Measurements from ENCODE around the gene ELOVL1. TPM values are rescaled to one million over a fixed set of nuclear protein-coding genes. Genes with fewer than 3 reads are reported as not detected.

The ELOVL1 gene
- total RNA-seq, 1 donor from 2014 or later: 40.3 TPM

DNA sequence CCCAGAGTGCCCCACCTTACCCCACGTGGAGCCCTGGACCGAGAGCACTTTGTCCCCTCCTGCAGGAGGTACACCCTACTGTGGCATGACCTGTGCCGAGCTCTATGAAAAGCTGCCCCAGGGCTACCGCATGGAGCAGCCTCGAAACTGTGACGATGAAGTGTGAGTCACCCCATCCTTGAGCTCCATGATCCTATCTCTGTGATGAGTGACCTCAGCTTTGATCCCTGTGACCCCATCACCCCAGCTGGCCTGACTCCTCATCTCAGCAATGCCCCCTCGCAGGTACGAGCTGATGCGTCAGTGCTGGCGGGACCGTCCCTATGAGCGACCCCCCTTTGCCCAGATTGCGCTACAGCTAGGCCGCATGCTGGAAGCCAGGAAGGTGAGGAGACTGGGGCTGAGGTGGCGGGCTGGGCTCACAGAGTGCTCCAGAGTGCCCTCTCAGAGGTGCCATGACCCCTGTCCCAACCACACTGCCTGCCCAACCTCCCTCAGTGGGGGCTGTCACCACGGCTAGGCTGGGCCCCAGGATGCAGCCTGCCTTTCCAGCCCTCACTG, 46.4 kb downstream of the ELOVL1 start:
- Mint-ChIP-seq H3K27me3 (ENCODE audit: low read depth) (no peaks in the 10 kb centered on the region), H3K4me3 (no peak overlapping the region), H3K36me3 (peaks cover 2% of the 10 kb centered on the region), H3K27ac (no peak overlapping the region), H3K4me1 (no peaks in the 10 kb centered on the region), H3K9me3 (peaks cover 18% of the 10 kb centered on the region)
- no peak for DNase-seq (ENCODE audit: low spot score in 2 of 2, unreplicated experiment in 2 of 2)
- TF ChIP-seq, protein P1, sequence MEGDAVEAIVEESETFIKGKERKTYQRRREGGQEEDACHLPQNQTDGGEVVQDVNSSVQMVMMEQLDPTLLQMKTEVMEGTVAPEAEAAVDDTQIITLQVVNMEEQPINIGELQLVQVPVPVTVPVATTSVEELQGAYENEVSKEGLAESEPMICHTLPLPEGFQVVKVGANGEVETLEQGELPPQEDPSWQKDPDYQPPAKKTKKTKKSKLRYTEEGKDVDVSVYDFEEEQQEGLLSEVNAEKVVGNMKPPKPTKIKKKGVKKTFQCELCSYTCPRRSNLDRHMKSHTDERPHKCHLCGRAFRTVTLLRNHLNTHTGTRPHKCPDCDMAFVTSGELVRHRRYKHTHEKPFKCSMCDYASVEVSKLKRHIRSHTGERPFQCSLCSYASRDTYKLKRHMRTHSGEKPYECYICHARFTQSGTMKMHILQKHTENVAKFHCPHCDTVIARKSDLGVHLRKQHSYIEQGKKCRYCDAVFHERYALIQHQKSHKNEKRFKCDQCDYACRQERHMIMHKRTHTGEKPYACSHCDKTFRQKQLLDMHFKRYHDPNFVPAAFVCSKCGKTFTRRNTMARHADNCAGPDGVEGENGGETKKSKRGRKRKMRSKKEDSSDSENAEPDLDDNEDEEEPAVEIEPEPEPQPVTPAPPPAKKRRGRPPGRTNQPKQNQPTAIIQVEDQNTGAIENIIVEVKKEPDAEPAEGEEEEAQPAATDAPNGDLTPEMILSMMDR (IDR thresholded peaks at IDR 0.05; ENCODE audit: unreplicated experiment): no peak

DNA sequence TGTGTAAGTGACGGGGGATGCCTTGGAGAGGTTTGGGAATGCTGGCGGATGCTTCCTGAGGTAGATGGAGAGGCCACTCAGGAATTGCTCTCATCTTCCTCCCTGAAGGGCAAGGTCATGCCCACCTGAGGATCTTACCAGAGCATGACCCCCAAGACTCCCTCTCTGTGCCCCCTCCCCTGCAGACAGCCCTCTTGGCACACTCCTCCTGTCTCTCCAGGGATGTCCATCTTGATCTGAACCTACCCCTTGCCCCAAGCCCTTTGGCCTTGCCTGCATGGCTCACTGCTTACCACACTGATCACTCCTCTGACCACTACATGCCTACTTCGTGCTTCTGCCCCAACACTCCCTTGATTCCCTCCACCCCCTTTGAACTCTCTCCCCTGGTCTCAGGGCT, 48.0 kb downstream of the ELOVL1 start:
- Mint-ChIP-seq H3K9me3 (peaks cover 7% of the 10 kb centered on the region), H3K27ac (no peak overlapping the region), H3K27me3 (ENCODE audit: low read depth) (no peaks in the 10 kb centered on the region), H3K36me3 (no peaks in the 10 kb centered on the region), H3K4me1 (no peaks in the 10 kb centered on the region), H3K4me3 (no peak overlapping the region)
- TF ChIP-seq, protein P1 (IDR thresholded peaks at IDR 0.05; ENCODE audit: unreplicated experiment): no peak
- DNase-seq (ENCODE audit: low spot score in 2 of 2, unreplicated experiment in 2 of 2): no peak

DNA sequence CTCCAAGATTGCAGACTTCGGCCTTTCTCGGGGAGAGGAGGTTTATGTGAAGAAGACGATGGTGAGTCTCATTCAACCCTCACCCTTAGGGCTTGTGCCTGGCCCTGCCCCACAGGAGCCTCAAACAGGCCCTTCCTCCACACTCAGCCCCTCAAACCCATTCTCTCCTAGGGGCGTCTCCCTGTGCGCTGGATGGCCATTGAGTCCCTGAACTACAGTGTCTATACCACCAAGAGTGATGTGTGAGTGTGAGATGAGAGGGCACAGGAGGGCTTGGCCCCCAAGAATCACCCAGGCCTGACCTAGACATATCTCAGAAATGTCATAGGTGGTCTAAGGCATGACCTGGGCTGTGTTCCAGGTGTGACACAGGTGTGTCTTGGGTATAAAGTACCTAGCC, 48.5 kb downstream of the ELOVL1 start:
- Mint-ChIP-seq H3K27me3 (ENCODE audit: low read depth) (no peaks in the 10 kb centered on the region), H3K9me3 (peaks cover 3% of the 10 kb centered on the region), H3K4me3 (no peak overlapping the region), H3K27ac (no peak overlapping the region), H3K4me1 (no peaks in the 10 kb centered on the region), H3K36me3 (no peaks in the 10 kb centered on the region)
- TF ChIP-seq, protein P1 (IDR thresholded peaks at IDR 0.05; ENCODE audit: unreplicated experiment): no peak
- DNase-seq (ENCODE audit: low spot score in 2 of 2, unreplicated experiment in 2 of 2): no peak

DNA sequence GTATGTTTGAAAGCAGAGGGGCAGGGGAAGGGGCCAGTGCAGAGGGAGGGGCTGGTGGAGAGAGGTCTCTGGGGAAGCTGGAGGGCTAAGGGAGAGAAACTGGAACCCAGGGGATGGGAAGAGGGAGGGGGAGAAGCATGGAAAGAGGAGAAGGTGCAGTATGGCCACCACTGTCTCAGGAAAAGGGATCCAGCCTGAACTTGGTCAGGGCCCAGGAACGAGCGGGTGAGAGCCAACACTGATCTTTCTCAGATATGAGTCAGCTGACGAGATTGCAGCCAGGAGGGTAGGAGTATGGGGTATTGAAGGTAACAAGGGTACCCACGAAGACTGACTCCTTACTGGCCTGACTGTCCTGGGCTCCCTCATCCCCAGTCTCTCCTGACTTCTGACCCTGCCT, 49.0 kb downstream of the ELOVL1 start:
- Mint-ChIP-seq H3K4me3 (no peak overlapping the region), H3K36me3 (no peaks in the 10 kb centered on the region), H3K4me1 (no peaks in the 10 kb centered on the region), H3K9me3 (no peaks in the 10 kb centered on the region), H3K27me3 (ENCODE audit: low read depth) (no peaks in the 10 kb centered on the region), H3K27ac (no peak overlapping the region)
- no peak for DNase-seq (ENCODE audit: low spot score in 2 of 2, unreplicated experiment in 2 of 2)
- TF ChIP-seq, protein P1 (IDR thresholded peaks at IDR 0.05; ENCODE audit: unreplicated experiment): no peak

DNA sequence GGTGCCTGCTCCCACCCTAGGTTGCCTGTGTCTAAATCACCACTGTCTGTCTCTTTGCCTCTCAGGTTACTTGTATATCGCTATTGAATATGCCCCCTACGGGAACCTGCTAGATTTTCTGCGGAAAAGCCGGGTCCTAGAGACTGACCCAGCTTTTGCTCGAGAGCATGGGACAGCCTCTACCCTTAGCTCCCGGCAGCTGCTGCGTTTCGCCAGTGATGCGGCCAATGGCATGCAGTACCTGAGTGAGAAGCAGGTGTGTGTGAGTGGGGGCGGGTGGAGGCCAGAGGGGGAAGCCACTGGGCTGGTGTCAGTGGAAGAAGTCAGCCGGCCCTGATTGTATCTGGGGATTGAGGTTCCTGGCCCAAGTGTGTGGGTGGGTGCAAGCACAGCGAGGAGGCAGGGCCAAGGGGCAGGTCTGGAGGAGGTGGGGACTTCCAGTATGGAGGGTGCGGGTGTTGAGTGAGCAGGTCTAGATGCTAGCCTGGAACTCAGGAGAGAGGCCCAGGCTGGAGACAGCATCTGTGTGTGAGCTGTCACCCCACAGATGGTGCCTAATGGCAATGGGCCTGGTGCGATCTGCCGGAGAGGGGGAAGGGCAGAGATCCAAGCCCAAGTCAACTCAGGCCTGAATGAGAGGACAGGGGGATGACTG, 49.9 kb downstream of the ELOVL1 start:
- Mint-ChIP-seq H3K27me3 (ENCODE audit: low read depth) (no peaks in the 10 kb centered on the region), H3K4me1 (no peaks in the 10 kb centered on the region), H3K27ac (no peak overlapping the region), H3K9me3 (no peaks in the 10 kb centered on the region), H3K4me3 (no peak overlapping the region), H3K36me3 (no peaks in the 10 kb centered on the region)
- TF ChIP-seq, protein P1 (IDR thresholded peaks at IDR 0.05; ENCODE audit: unreplicated experiment): no peak
- DNase-seq (ENCODE audit: low spot score in 2 of 2, unreplicated experiment in 2 of 2): no peak

Measured in mesothelial cell of epicardium (in vitro differentiated cells).